Measurements from ENCODE around the gene WNT3A. TPM values are rescaled to one million over a fixed set of nuclear protein-coding genes. Genes with fewer than 3 reads are reported as not detected.

Gene WNT3A
- total and polyA plus RNA-seq, 2 of the 4 experiments (the other 2 are of a cell fraction), result not detected

- CTCF ChIA-PET, result no interaction called here
- in situ Hi-C loops (cut with MboI; ENCODE audit: low sequenced_read_pairs) (no loop called here), dilution Hi-C loops (cut with HindIII; ENCODE audit: low sequenced_read_pairs, unreplicated experiment) (no loop called here)
Observed at GRCh38 chr1:227958617-227959324, 48.0 kb upstream of the WNT3A start.

More at GRCh38 chr1:227958617-227959324, 48.0 kb upstream of the WNT3A start:
- Histone ChIP-seq H3K9me3 (ENCODE audit: control insufficient read depth, insufficient read depth, low read length) (no peaks in the 10 kb centered on the region), H3K27me3 (ENCODE audit: control insufficient read depth, insufficient read depth, low read length) (peaks cover 4% of the 10 kb centered on the region; the same call in 1 of the 2 replicates), H2AK5ac (ENCODE audit: low read depth, low read length) (no peak overlapping the region), H2AFZ (replicated peaks; ENCODE audit: low read length, poor library complexity) (no peak overlapping the region), H4K8ac (ENCODE audit: low read depth in 2 of 2, low read length in 2 of 2) (no peak overlapping the region), H3K9me1 (ENCODE audit: insufficient read depth, low read length) (no peaks in the 10 kb centered on the region), H4K5ac (ENCODE audit: low read depth, low read length) (no peak overlapping the region), H3K4me3 (ENCODE audit: insufficient read depth, low read depth, low read length) (no peak overlapping the region), H4K91ac (ENCODE audit: insufficient read depth, low read depth, low read length) (no peak overlapping the region), H3K27ac (ENCODE audit: insufficient read depth, low read length) (no peak overlapping the region), H2BK15ac (ENCODE audit: low read depth, low read length) (no peak overlapping the region), H3K14ac (replicated peaks; ENCODE audit: low read depth, low read length) (no peak overlapping the region), H3K56ac (ENCODE audit: extremely low read depth, insufficient read depth, low read length) (no peak overlapping the region), H3K18ac (ENCODE audit: low read depth, low read length) (no peak overlapping the region), H3K4ac (ENCODE audit: low read depth, low read length) (no peak overlapping the region), H3K9ac (ENCODE audit: low read depth, low read length) (no peak overlapping the region), H3K36me3 (ENCODE audit: control insufficient read depth, insufficient read depth, low read length) (no peaks in the 10 kb centered on the region), H3K4me2 (ENCODE audit: low read depth, low read length) (no peak overlapping the region), H2BK20ac (ENCODE audit: low read depth, low read length) (no peak overlapping the region), H3K4me1 (ENCODE audit: control insufficient read depth, insufficient read depth, low read length) (peaks cover 2% of the 10 kb centered on the region; the same call in 1 of the 2 replicates), H2BK5ac (ENCODE audit: low read depth, low read length, poor library complexity, severe bottlenecking) (no peak overlapping the region), H2AK9ac (replicated peaks; ENCODE audit: low read depth, low read length, poor library complexity) (no peak overlapping the region), H2BK120ac (ENCODE audit: low read depth, low read length) (no peak overlapping the region), H3K23ac (ENCODE audit: low read depth, low read length) (no peak overlapping the region), H4K20me1 (ENCODE audit: insufficient read depth, low read length) (no peaks in the 10 kb centered on the region), H3K79me1 (ENCODE audit: low read depth in 1 of 2, low read length in 2 of 2) (no peaks in the 10 kb centered on the region)
- intact Hi-C loops (cut with micrococcal nuclease), result no loop called here
- BruUV-seq (replicated peaks), result no TSS peak
- ATAC-seq (ENCODE audit: low read depth) (no peak), DNase-seq (no peak)
- 40% methylated on average over 1 of the region's 2 CpGs; no CpG with 5 or more reads in 1 of the 2 experiments for WGBS, 2 experiments (ENCODE audit: extremely low coverage in 2 of 2, insufficient read length in 1 of 2)
- no peak for TF ChIP-seq POLR2A (IDR thresholded peaks at IDR 0.05; ENCODE audit: low read depth, low read length)
- no peak for TF ChIP-seq SMC3 (IDR thresholded peaks at IDR 0.05; ENCODE audit: low read depth, low read length)
- no peak for TF ChIP-seq NFE2L2 (IDR thresholded peaks at IDR 0.05; ENCODE audit: low read depth, low read length)
- no peak for TF ChIP-seq BHLHE40 (IDR thresholded peaks at IDR 0.05; ENCODE audit: low read depth, low read length)
- TF ChIP-seq, protein P1, sequence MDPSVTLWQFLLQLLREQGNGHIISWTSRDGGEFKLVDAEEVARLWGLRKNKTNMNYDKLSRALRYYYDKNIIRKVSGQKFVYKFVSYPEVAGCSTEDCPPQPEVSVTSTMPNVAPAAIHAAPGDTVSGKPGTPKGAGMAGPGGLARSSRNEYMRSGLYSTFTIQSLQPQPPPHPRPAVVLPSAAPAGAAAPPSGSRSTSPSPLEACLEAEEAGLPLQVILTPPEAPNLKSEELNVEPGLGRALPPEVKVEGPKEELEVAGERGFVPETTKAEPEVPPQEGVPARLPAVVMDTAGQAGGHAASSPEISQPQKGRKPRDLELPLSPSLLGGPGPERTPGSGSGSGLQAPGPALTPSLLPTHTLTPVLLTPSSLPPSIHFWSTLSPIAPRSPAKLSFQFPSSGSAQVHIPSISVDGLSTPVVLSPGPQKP (IDR thresholded peaks at IDR 0.05; ENCODE audit: borderline replicate concordance, low read depth, low read length), result no peak
- TF ChIP-seq RFX5 (IDR thresholded peaks at IDR 0.05; ENCODE audit: low read depth, low read length), result no peak
- POLR2A ChIA-PET (ENCODE audit: unreplicated experiment), result no interaction called here
